SJSA1 (cell line): Measurements from ENCODE around the gene GPR89A. TPM values are rescaled to one million over a fixed set of nuclear protein-coding genes. Genes with fewer than 3 reads are reported as not detected.
"Not testable (repeated sequence)": the region's sequence is repeated elsewhere in the genome, so short reads cannot be mapped to it uniquely, and the experiment has no call there.

ENCODE experiments used
- DNase-seq, 2 experiments: peaks; one replicate each; pipeline ENCODE4 v3.0.0-alpha.2; 2015 to 2020; ENCODE audit warnings: low spot score in 2 of 2, low read depth in 1 of 2
- H3K27ac ChIP-seq: fragments of 250-450 bp; sonication (Bioruptor Pico); 2 replicates; pipeline ENCODE4 v1.5.1; 2020; ENCODE audit warnings: mild to moderate bottlenecking, moderate library complexity
- H3K27me3 ChIP-seq: fragments of 250-450 bp; sonication (Bioruptor Pico); replicated peaks from 2 replicates; pipeline ENCODE4 v1.5.1; 2020; ENCODE audit warnings: mild to moderate bottlenecking, moderate library complexity
- H3K36me3 ChIP-seq: fragments of 250-450 bp; sonication (Bioruptor Pico); 2 replicates; pipeline ENCODE4 v1.5.1; 2020; ENCODE audit warnings: mild to moderate bottlenecking
- H3K4me1 ChIP-seq: fragments of 250-450 bp; sonication (Bioruptor Pico); replicated peaks from 2 replicates; pipeline ENCODE4 v1.6.1; 2021; ENCODE audit warnings: mild to moderate bottlenecking
- H3K4me3 ChIP-seq: fragments of 250-450 bp; sonication (Bioruptor Pico); 2 replicates; pipeline ENCODE4 v1.5.1; 2020; ENCODE audit warnings: mild to moderate bottlenecking
- H3K9me3 ChIP-seq: fragments of 250-450 bp; sonication (Bioruptor Pico); replicated peaks from 2 replicates; pipeline ENCODE4 v1.5.1; 2020; ENCODE audit warnings: mild to moderate bottlenecking
- total RNA-seq: library from RNA; depleted of rRNA; stranded (reverse); fragments of >200 nt; shearing (Covaris generic); gene quantifications from 2 replicates; pipeline ENCODE4 v1.2.3, GENCODE V29; 2014; rRNA removed

GPR89A gene
- 38.5 and 46.7 TPM in 2 replicates for total RNA-seq

DNA sequence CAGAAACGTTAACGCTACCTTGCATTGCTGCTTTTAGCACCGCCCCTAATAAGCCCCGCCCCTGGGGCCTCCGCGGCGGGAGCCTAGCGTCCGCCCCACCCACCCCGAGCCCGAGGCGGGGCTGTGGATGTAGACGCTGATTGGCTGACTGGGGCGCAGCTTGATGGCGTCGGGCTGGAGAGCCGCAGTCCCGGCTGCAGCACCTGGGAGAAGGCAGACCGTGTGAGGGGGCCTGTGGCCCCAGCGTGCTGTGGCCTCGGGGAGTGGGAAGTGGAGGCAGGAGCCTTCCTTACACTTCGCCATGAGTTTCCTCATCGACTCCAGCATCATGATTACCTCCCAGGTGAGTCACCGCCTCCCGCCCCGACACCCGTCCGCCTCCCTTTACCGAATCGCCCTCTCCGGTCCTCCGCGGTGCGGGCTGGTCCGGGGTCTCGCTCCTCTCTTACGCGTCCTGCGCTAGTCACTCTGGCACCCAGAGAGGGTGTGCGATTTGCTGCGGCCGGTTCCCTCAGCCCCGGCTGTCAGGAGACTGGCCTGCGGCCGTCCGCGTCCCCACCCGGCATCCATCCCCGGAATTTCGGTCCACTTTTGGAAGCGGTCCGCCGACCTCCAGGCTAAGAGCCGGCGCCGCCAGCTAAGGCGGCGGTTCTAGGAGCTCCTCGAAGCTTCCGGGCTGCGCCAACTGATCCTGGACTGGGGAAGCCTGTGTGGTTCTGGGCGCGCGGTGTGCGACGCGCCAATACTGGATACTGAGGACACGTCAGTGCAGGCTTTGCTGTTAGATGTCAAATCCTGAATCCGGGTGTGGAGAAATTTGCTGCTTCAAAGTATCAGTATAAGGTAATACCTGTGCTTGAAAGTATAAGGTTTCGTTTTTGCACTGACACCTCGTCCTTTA lies at the start of gene GPR89A:
GPR89A (plus strand) TSS at position 156 of the 901 bp plus-strand sequence; CDS start at position 302, 146 bp downstream.
- peak; percentile 82 to 95 for DNase-seq
- H3K27ac ChIP-seq, H3K27me3 ChIP-seq: not testable (repeated sequence)

DNA sequence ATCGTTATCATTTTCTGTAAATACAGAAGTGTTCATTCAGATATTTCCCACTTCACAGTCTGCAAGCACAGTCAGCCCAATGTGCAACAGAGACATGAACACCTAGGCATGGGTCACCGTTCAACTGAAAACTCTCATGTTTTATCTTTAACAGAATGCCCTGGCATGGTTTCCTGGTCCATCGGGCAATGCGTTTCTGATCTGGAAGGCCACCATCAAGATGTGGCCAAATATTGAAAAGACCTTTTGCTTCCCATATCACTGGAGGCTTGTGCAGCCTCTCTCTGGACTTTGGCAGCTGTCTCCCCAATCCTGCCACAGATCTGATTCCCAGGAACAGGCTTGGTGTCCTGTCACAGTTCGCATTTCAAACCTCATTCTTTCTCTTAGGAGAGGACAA lies 21.0 kb upstream of the GPR89A start:
- not testable (repeated sequence) for H3K4me3 ChIP-seq, H3K9me3 ChIP-seq, DNase-seq, H3K27ac ChIP-seq, H3K27me3 ChIP-seq, H3K36me3 ChIP-seq, H3K4me1 ChIP-seq

More for the DNA sequence above, at the start of gene GPR89A:
- not testable (repeated sequence) for H3K36me3 ChIP-seq, H3K4me1 ChIP-seq, H3K9me3 ChIP-seq
- H3K4me3 ChIP-seq, result peak within 1 kb of the TSS; percentile 46

DNA sequence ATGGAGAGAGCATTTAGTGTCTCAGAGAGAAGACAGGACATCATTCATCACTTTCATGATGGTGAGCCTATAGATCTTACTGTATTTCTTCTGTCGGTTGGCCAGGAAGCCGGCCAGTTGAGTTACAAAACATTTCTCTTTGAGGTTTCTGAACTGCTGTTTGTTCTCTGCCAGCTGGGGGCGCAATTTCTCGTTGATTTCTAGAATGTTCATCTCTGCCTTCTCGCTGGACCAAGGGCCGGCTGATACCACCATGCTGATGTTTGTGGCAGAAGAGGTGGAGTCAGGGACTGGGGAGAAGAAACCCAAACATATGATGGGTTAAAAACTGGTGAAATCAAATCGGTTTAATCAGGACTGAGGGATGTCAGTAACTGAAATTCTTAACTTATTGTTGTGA lies 17.0 kb upstream of the GPR89A start:
- not testable (repeated sequence) for H3K27ac ChIP-seq, H3K4me3 ChIP-seq, H3K36me3 ChIP-seq, DNase-seq, H3K9me3 ChIP-seq, H3K27me3 ChIP-seq, H3K4me1 ChIP-seq

DNA sequence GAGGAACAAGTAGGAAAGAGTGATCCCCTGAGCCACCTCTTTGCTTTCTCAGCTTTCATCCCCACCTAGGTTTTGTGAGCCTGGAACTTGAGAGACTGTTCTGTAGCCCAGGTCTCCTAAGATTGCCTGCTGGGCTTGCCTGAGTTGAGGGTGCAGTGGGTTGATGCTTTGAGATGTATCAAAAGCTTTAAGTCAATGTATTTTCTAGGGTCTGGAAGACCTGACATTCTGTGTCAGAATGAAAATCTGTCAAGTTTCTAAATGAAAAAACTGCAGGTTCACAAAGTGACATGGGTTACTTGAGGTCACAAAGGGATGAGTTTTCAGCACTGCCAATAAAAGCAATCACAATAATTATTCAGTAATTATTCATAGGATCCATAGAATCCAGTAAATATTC lies 15.4 kb upstream of the GPR89A start:
- not testable (repeated sequence) for H3K27ac ChIP-seq, H3K27me3 ChIP-seq, H3K4me3 ChIP-seq, H3K4me1 ChIP-seq, H3K36me3 ChIP-seq, DNase-seq, H3K9me3 ChIP-seq

- H3K36me3 ChIP-seq, H3K27me3 ChIP-seq, H3K9me3 ChIP-seq, H3K4me3 ChIP-seq, H3K27ac ChIP-seq, H3K4me1 ChIP-seq: not testable (repeated sequence)
- DNase-seq, result peak in 1 of 2 experiments; percentile 6
Observed at GRCh38 chr1:145595421-145595820, 12.4 kb upstream of the GPR89A start.

GRCh38 chr1:145596236-145596635 lies 11.6 kb upstream of the GPR89A start:
- H3K27me3 ChIP-seq, H3K9me3 ChIP-seq, H3K36me3 ChIP-seq, H3K4me1 ChIP-seq, H3K4me3 ChIP-seq, H3K27ac ChIP-seq, DNase-seq: not testable (repeated sequence)

GRCh38 chr1:145599426-145599825 lies 8.4 kb upstream of the GPR89A start:
- H3K4me3 ChIP-seq, H3K4me1 ChIP-seq, H3K9me3 ChIP-seq, H3K36me3 ChIP-seq, H3K27me3 ChIP-seq, DNase-seq, H3K27ac ChIP-seq: not testable (repeated sequence)

- Histone ChIP-seq H3K27ac (no peak overlapping the region), H3K36me3 (no peaks in the 10 kb centered on the region), H3K9me3 (no peaks in the 10 kb centered on the region), H3K4me3 (no peak overlapping the region), H3K4me1 (no peaks in the 10 kb centered on the region), H3K27me3 (no peaks in the 10 kb centered on the region)
- no peak for DNase-seq
Observed at GRCh38 chr1:145601593-145601992, 6.2 kb upstream of the GPR89A start.

- not testable (repeated sequence) for H3K4me3 ChIP-seq, DNase-seq, H3K27me3 ChIP-seq, H3K27ac ChIP-seq, H3K4me1 ChIP-seq, H3K9me3 ChIP-seq, H3K36me3 ChIP-seq
Observed at GRCh38 chr1:145606840-145607239, 948 bp upstream of the GPR89A start.

DNA sequence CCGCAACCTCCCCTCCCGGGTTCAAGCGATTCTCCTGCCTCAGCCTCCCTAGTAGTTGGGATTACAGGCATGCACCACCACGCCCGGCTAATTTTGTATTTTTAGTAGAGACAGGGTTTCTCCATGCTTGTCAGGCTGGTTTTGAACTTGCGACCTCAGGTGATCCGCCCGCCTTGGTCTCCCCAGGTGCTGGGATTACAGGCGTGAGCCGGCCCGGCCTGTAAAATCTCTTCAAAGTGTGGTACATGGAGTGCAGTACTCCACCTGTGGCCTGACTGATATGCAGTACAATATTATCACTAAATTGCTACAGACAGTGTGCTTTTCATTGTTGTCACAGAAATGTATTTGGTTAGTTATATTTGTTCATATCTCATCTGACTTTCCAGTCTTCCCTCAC lies 499 bp upstream of the GPR89A start:
- not testable (repeated sequence) for DNase-seq, H3K36me3 ChIP-seq

DNA sequence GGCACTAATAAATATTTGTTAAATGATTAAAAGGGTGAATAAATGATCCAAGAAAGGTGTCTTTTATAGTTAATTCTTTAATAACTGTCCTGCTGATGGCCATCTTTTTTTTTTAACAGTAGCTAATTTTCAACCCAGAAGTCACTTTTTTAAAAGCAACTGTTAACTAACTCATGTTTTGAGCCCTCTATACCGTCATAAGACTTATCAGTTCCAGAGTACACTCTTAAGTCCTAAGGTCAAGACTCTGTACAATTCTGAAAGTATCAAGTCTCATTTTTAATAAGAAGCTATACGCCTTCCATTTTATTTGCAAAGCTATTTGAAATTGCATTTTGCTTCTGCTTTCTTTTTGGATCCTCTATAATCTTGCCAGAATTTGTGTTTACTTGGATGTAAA lies 3.0 kb downstream of the GPR89A start:
- not testable (repeated sequence) for H3K27ac ChIP-seq, H3K9me3 ChIP-seq, H3K27me3 ChIP-seq, H3K36me3 ChIP-seq, H3K4me3 ChIP-seq, DNase-seq, H3K4me1 ChIP-seq

More for the DNA sequence above, 499 bp upstream of the GPR89A start:
- not testable (repeated sequence) for H3K4me3 ChIP-seq, H3K27ac ChIP-seq, H3K4me1 ChIP-seq, H3K27me3 ChIP-seq, H3K9me3 ChIP-seq

- not testable (repeated sequence) for DNase-seq, H3K9me3 ChIP-seq, H3K27ac ChIP-seq, H3K27me3 ChIP-seq, H3K36me3 ChIP-seq, H3K4me3 ChIP-seq, H3K4me1 ChIP-seq
Observed at GRCh38 chr1:145620073-145620472, 12.3 kb downstream of the GPR89A start.

- H3K36me3 ChIP-seq, H3K4me3 ChIP-seq, H3K27ac ChIP-seq, DNase-seq, H3K9me3 ChIP-seq, H3K27me3 ChIP-seq, H3K4me1 ChIP-seq: not testable (repeated sequence)
Observed at GRCh38 chr1:145622177-145622576, 14.4 kb downstream of the GPR89A start.

DNA sequence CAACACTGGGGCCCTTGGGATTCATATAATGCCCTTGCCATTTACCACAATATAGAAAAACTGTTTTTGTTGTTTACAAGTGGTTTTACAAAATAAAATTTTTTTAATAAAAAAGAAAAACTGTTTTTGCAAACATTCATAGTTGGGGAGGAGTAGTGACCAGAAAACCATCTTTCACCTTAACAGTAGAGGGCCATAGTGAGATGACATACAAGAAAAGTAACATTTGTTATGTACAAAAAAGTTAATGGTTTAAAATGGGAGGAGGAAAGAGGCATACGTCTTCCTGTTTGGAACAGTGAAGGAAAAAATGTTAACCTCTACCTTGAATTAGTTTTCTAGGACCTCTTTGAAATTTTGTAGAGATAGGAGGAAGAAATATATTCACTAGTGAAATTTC lies 28.4 kb downstream of the GPR89A start:
- not testable (repeated sequence) for DNase-seq, H3K36me3 ChIP-seq, H3K4me1 ChIP-seq, H3K4me3 ChIP-seq, H3K27ac ChIP-seq, H3K27me3 ChIP-seq, H3K9me3 ChIP-seq

DNA sequence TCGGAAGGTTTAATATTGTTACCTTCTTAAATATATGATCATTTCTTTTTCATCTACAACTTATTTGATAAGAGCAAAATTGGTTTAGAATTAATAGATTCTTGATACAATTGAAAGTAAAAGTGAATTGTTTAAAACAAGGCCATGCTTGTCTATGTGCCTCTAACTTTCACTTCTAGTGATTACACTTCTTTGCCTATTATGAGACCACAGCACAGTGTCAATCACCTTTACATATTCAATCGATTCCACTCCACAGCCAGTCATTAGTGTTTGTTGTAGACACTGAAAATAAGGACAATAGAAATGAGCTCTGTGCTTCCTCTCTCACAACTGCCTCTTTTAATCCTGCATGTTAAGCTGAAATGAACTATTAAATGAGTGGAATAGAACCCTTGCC lies 34.1 kb downstream of the GPR89A start:
- not testable (repeated sequence) for DNase-seq, H3K36me3 ChIP-seq, H3K27ac ChIP-seq, H3K9me3 ChIP-seq, H3K27me3 ChIP-seq, H3K4me1 ChIP-seq, H3K4me3 ChIP-seq
